A673 (cell line): ENCODE results near the gene DSTN. TPM values are rescaled to one million over a fixed set of nuclear protein-coding genes. Genes with fewer than 3 reads are reported as not detected.
A peak's percentile ranks its signal among the peaks of the same experiment; 100 is the strongest.

Source experiments
- BruUV-seq: library from RNA; stranded (reverse); fragments of 400-500 nt; replicated peaks from 2 replicates; lab custom pipeline; 2021; lab: Mats Ljungman, UMichigan
- CTCF ChIA-PET: fragments of 300-600 bp; sonication (Branson Sonifier 250); formaldehyde crosslinking; loops from one replicate; lab custom pipeline; 2022; ENCODE audit warnings: antibody characterized with exemption; lab: Charles Lee
- POLR2A ChIA-PET: fragments of 300-600 bp; sonication (Branson Sonifier 250); formaldehyde crosslinking; loops from one replicate; lab custom pipeline; 2022; ENCODE audit warnings: antibody characterized with exemption; ENCODE audit not compliant: low non-redundant PET; lab: Charles Lee
- DNase-seq: peaks from one replicate; pipeline ENCODE4 v3.0.0-alpha.2; 2015; ENCODE audit warnings: low spot score
- H3K27ac ChIP-seq: fragments of 200-600 bp; sonication (generic); 2 replicates; pipeline ENCODE4 v1.5.1; 2016; ENCODE audit warnings: mixed run types, low read depth, mild to moderate bottlenecking, mixed read lengths, antibody characterized with exemption, low read length; ENCODE audit not compliant: poor library complexity, severe bottlenecking
- H3K27me3 ChIP-seq: fragments of 200-600 bp; sonication (generic); replicated peaks from 2 replicates; pipeline ENCODE4 v1.6.1; 2017; ENCODE audit warnings: mixed run types, low read depth, mild to moderate bottlenecking, mixed read lengths, antibody characterized with exemption, low read length; ENCODE audit not compliant: insufficient read depth, poor library complexity
- H3K36me3 ChIP-seq: fragments of 200-600 bp; sonication (generic); 2 replicates; pipeline ENCODE4 v1.6.1; 2016; ENCODE audit warnings: mixed run types, mild to moderate bottlenecking, mixed read lengths, antibody characterized with exemption, low read length; ENCODE audit not compliant: insufficient read depth, poor library complexity, severe bottlenecking
- H3K4me1 ChIP-seq: fragments of 200-600 bp; sonication (generic); 2 replicates; pipeline ENCODE4 v1.6.1; 2017; ENCODE audit warnings: mixed run types, mild to moderate bottlenecking, mixed read lengths, antibody characterized with exemption, low read length; ENCODE audit not compliant: insufficient read depth, poor library complexity, severe bottlenecking
- H3K4me3 ChIP-seq: fragments of 200-600 bp; sonication (generic); 2 replicates; pipeline ENCODE4 v1.5.1; 2016; ENCODE audit warnings: low read depth, mixed run types, mild to moderate bottlenecking, mixed read lengths, low read length; ENCODE audit not compliant: poor library complexity, severe bottlenecking
- H3K9me3 ChIP-seq: fragments of 200-600 bp; sonication (generic); 2 replicates; pipeline ENCODE4 v1.6.1; 2016; ENCODE audit warnings: mixed run types, low read depth, mild to moderate bottlenecking, mixed read lengths, antibody characterized with exemption, low read length; ENCODE audit not compliant: poor library complexity, severe bottlenecking
- EZH2 ChIP-seq: fragments of 200-600 bp; sonication (generic); IDR thresholded peaks from 2 replicates; pipeline ENCODE4 v1.6.1; 2017; ENCODE audit warnings: borderline replicate concordance, low read depth, mild to moderate bottlenecking, mixed read lengths, antibody characterized with exemption, low read length; ENCODE audit not compliant: poor library complexity, severe bottlenecking
- intact Hi-C: fragments of 100-400 bp; cut with micrococcal nuclease; formaldehyde crosslinking; loops from one replicate; pipeline ENCODE4 v1.10.0; 2022; ENCODE audit not compliant: unreplicated experiment
- total RNA-seq: library from RNA; stranded (reverse); gene quantifications from 2 replicates; pipeline ENCODE4 v1.2.3, GENCODE V29; 2021
- TF ChIP-seq, protein P1 (sequence below): fragments of 300-800, 200-600 bp; sonication (generic); conservative IDR thresholded peaks from 2 replicates; pipeline ENCODE4 v1.5.1; 2017; ENCODE audit warnings: low read depth, mild to moderate bottlenecking, antibody characterized with exemption, low read length, moderate library complexity, mixed read lengths

The DSTN gene
- total RNA-seq, 1 experiment from 2014 or later = 159 TPM

DNA sequence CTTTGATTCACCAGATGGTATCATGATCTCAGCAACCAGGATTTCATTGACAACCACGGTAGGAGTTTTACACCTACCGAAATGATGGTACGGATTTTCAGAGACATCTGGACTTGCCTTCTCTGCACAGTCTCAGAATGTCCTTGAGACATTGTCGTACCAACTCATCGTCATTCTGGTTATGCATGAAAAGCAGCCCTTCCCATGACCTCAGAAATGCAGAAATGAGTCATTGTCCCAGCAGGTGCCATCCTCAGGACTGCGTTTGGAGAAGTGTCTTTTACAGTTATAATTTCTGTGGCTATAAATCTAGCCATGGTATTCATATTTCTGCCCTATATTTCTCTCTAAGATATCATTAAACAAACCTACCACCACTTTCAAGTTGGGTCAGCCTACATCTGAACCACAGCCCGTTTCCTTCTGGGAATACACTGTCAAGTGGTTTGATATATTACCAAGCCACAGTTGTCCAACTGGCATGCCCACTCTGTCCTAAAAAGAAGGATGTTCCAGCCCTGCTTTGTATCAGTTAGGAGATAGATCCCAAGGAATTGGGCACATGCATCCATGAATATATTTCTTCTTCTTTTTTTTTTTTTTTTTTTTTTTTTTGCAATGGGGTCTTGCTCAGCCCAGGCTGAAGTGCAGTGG is 31.2 kb upstream of the DSTN start:
- ChIA-PET POLR2A (no interaction called here), CTCF (no interaction called here)
- no peak for TF ChIP-seq EZH2
- TF ChIP-seq, protein P1, sequence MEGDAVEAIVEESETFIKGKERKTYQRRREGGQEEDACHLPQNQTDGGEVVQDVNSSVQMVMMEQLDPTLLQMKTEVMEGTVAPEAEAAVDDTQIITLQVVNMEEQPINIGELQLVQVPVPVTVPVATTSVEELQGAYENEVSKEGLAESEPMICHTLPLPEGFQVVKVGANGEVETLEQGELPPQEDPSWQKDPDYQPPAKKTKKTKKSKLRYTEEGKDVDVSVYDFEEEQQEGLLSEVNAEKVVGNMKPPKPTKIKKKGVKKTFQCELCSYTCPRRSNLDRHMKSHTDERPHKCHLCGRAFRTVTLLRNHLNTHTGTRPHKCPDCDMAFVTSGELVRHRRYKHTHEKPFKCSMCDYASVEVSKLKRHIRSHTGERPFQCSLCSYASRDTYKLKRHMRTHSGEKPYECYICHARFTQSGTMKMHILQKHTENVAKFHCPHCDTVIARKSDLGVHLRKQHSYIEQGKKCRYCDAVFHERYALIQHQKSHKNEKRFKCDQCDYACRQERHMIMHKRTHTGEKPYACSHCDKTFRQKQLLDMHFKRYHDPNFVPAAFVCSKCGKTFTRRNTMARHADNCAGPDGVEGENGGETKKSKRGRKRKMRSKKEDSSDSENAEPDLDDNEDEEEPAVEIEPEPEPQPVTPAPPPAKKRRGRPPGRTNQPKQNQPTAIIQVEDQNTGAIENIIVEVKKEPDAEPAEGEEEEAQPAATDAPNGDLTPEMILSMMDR = no peak
- BruUV-seq = no TSS peak
- no peaks in the 10 kb centered on the region for H3K27me3 ChIP-seq
- no peaks in the 10 kb centered on the region for H3K36me3 ChIP-seq
- no peak overlapping the region for H3K4me3 ChIP-seq
- peaks cover 18% of the 10 kb centered on the region for H3K4me1 ChIP-seq
- intact Hi-C loops = loop anchor here (10.0 kb wide), 3 partner anchors 146 to 456 kb away; partner anchors contain the start of genes MGME1, RRBP1 and SNX5
- H3K27ac ChIP-seq = no peak overlapping the region
- no peaks in the 10 kb centered on the region for H3K9me3 ChIP-seq
- DNase-seq = peak; percentile 74

DNA sequence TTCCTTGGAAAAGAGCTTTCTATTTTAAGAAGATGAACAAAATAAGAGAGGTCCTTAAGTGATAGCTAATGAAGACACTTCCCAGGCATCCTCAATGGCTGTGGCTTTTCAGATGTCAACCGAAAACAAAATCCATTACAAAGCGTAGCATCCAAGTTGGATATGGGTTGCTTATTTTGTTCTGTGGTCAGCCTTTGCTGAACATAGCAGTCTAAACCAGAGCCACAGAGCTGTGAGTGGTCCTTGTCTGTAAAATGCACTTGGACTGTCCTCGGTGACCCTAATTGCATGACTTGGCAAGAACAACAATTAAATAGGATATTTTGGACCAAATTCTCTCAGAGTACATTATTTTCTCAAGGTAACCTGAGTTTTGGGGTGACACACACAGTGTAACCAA is 28.3 kb upstream of the DSTN start:
- no peak overlapping the region for H3K4me3 ChIP-seq
- no peaks in the 10 kb centered on the region for H3K27me3 ChIP-seq
- no peak overlapping the region for H3K27ac ChIP-seq
- H3K36me3 ChIP-seq = no peaks in the 10 kb centered on the region
- BruUV-seq = no TSS peak
- TF ChIP-seq, protein P1 = no peak
- no peak for TF ChIP-seq EZH2
- peaks cover 10% of the 10 kb centered on the region for H3K4me1 ChIP-seq
- ChIA-PET POLR2A (no interaction called here), CTCF (interaction anchor here (0.5 kb wide), 1 partner anchor 141 kb away, joined by 4 read pairs; the partner anchor contains the start of gene RRBP1)
- no peaks in the 10 kb centered on the region for H3K9me3 ChIP-seq
- intact Hi-C loops = no loop called here
- DNase-seq = no peak

DNA sequence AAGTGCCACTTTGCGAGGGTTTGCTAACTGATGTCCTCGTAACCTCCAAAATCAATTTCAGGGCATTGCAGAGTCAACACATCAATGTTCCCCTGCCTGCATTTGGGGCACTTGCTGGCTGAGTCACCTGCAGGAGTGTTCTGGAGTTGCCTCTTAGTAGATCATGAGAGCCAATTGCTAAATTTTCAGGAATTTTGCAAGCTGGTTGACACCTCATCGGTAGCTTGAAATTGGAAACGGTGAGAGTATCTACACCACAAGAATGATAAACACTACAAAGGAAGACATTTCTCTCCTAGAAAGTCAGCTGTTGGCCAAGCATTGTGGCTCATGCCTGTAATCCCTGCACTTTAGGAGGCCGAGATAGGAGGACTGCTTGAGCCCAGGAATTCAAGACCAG is 27.9 kb upstream of the DSTN start:
- BruUV-seq = no TSS peak
- ChIA-PET CTCF (interaction anchor here (0.5 to 0.7 kb wide), 2 partner anchors 14 to 140 kb away, joined by 4 to 12 read pairs; partner anchors contain the start of gene RRBP1), POLR2A (no interaction called here)
- no peaks in the 10 kb centered on the region for H3K36me3 ChIP-seq
- DNase-seq = no peak
- no peak overlapping the region for H3K4me3 ChIP-seq
- H3K27ac ChIP-seq = no peak overlapping the region
- TF ChIP-seq EZH2 = no peak
- TF ChIP-seq, protein P1 = no peak
- H3K9me3 ChIP-seq = no peaks in the 10 kb centered on the region
- H3K4me1 ChIP-seq = peaks cover 9% of the 10 kb centered on the region
- intact Hi-C loops = no loop called here
- H3K27me3 ChIP-seq = no peaks in the 10 kb centered on the region
